Measurements from ENCODE around the gene MAPK8IP1. TPM values are rescaled to one million over a fixed set of nuclear protein-coding genes. Genes with fewer than 3 reads are reported as not detected.

Gene MAPK8IP1
- total RNA-seq, 1 experiment from 2014 or later: 13.6 TPM

DNA sequence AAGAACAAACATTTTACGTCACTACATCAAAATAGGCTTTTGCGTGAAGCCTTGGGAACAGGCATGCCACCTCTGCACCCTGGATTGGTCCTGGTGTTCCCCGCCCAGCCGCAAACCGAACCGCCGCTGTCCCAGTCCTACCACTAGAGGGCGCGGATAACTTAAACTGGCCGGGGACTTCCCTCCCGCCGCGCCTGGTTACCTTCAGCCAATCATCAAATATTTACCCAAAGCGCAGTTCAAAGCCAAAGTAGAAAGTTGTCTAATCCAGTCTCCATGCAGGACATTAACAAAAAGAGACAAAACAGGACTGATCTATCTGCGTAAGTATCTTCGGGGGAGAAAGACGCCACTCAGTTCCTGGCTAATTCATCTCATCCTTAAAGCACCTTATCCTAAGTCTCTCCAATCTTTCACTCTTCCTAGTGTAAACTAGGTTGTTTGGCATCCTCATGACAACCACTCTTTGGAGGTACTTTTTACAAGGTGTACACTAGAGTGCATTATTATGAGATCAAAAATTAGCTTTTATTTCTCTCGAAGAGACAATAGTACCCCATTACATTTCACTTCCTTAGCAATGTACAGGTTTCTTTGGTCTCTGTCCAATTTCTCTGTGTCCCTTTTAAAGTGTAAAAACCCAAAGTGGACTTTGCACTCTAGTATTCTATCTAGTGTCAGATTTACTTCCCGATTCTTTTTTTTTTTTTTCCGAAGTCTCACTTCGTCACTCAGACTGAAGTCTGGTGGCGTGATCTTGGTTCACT is 42.1 kb upstream of the MAPK8IP1 start:
- ChIA-PET POLR2A (ENCODE audit: unreplicated experiment) (interaction anchor here (0.7 kb wide), 1 partner anchor 29 kb away, joined by 18 read pairs; no protein-coding TSS in a partner anchor), CTCF (interaction anchor here (1.2 kb wide), 1 partner anchor 10 kb away, joined by 4 read pairs; no protein-coding TSS in a partner anchor)
- Histone ChIP-seq H3K4me1 (replicated peaks; ENCODE audit: insufficient read depth) (peaks cover 11% of the 10 kb centered on the region), H3K4me3 (peak overlapping the region; percentile 28; the same call in 1 of the 2 replicates), H3F3A (ENCODE audit: insufficient read depth, low read depth) (peaks cover 8% of the 10 kb centered on the region; the same call in 1 of the 2 replicates), H3K27me3 (ENCODE audit: insufficient read depth, low read depth) (no peaks in the 10 kb centered on the region; the same call in 1 of the 2 replicates), H3K9me2 (ENCODE audit: insufficient read depth) (no peaks in the 10 kb centered on the region), H2AFZ (peak overlapping the region; percentile 36; the same call in 1 of the 2 replicates), H3K27ac (no peak overlapping the region), H3K79me2 (ENCODE audit: low read depth) (0 out of 2 replicates have a peak, but pooled peaks cover 6% of the 10 kb centered on the region), H3K36me3 (ENCODE audit: low read depth) (no peaks in the 10 kb centered on the region), H3K9me3 (ENCODE audit: insufficient read depth, low read depth) (no peaks in the 10 kb centered on the region), H3K4me2 (peak overlapping the region; percentile 73), H4K20me1 (ENCODE audit: insufficient read depth) (no peaks in the 10 kb centered on the region)
- no TSS peak for BruUV-seq (replicated peaks)
- DNase-seq: peak; percentile 86 to 91
- TF ChIP-seq EZH2 (IDR thresholded peaks at IDR 0.05; ENCODE audit: low read depth) (no peak), CTCF (conservative IDR thresholded peaks at IDR 0.05) (peak; percentile 97)
- intact Hi-C loops (cut with micrococcal nuclease; ENCODE audit: unreplicated experiment): loop anchor here (1.0 to 10.0 kb wide), 5 partner anchors 20 to 391 kb away; partner anchors contain the start of gene SLC35C1

- no peak for TF ChIP-seq EZH2 (IDR thresholded peaks at IDR 0.05; ENCODE audit: low read depth)
- TF ChIP-seq CTCF (conservative IDR thresholded peaks at IDR 0.05): no peak
- Histone ChIP-seq H3K79me2 (ENCODE audit: low read depth) (peaks cover 16% of the 10 kb centered on the region; the same call in 1 of the 2 replicates), H3K9me2 (ENCODE audit: insufficient read depth) (no peaks in the 10 kb centered on the region), H3K27me3 (ENCODE audit: insufficient read depth, low read depth) (no peaks in the 10 kb centered on the region), H3F3A (ENCODE audit: insufficient read depth, low read depth) (peaks cover 8% of the 10 kb centered on the region; the same call in 1 of the 2 replicates), H3K36me3 (ENCODE audit: low read depth) (no peaks in the 10 kb centered on the region), H2AFZ (no peak overlapping the region), H3K4me1 (replicated peaks; ENCODE audit: insufficient read depth) (peaks cover 18% of the 10 kb centered on the region), H4K20me1 (ENCODE audit: insufficient read depth) (peaks cover 5% of the 10 kb centered on the region; the same call in 1 of the 2 replicates), H3K9me3 (ENCODE audit: insufficient read depth, low read depth) (no peaks in the 10 kb centered on the region), H3K27ac (no peak overlapping the region), H3K4me3 (no peak overlapping the region), H3K4me2 (no peak overlapping the region)
- intact Hi-C loops (cut with micrococcal nuclease; ENCODE audit: unreplicated experiment): loop anchor here (5.0 to 10.0 kb wide), 2 partner anchors 72 to 390 kb away; partner anchors contain the start of gene PEX16
- no TSS peak for BruUV-seq (replicated peaks)
- CTCF ChIA-PET: interaction anchor here (0.6 to 0.7 kb wide), 4 partner anchors 21 to 996 kb away, joined by 3 to 5 read pairs (median 4); no protein-coding TSS in a partner anchor
- no peak for DNase-seq
- POLR2A ChIA-PET (ENCODE audit: unreplicated experiment): interaction anchor here (0.6 kb wide), 1 partner anchor 800 kb away, joined by 3 read pairs; no protein-coding TSS in a partner anchor
Measured at GRCh38 chr11:45844822-45845578, 40.5 kb upstream of the MAPK8IP1 start.

DNA sequence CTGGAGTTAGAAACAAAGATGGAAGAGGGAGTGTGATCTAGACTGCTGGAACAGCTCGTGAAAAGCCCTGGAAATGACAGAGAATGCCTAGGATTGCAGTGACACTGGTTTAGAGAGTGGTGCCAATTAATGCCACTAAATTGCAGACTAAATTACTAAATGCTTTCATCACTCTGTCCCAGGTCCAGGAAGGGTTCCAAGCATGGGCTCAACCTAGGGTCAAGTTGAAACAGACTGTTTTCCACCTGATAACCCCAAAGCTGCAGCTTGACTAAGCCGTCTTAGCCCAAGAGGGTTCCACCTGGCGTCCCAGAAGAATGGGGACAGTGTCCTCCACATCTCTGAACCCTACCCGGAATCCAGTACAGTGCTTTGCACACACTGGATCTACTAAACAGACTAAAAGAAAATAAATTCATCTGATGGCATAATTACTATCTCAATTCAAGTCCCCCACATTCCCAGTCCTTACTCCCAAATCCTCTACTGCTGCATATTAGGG is 39.2 kb upstream of the MAPK8IP1 start:
- intact Hi-C loops (cut with micrococcal nuclease; ENCODE audit: unreplicated experiment): loop anchor here (5.0 to 10.0 kb wide), 2 partner anchors 71 to 389 kb away; partner anchors contain the start of gene PEX16
- Histone ChIP-seq H3K9me2 (ENCODE audit: insufficient read depth) (no peaks in the 10 kb centered on the region), H4K20me1 (ENCODE audit: insufficient read depth) (peaks cover 9% of the 10 kb centered on the region; the same call in 1 of the 2 replicates), H2AFZ (no peak overlapping the region), H3K27ac (no peak overlapping the region), H3K4me2 (no peak overlapping the region), H3K79me2 (ENCODE audit: low read depth) (peaks cover 16% of the 10 kb centered on the region; the same call in 1 of the 2 replicates), H3K4me3 (no peak overlapping the region), H3K27me3 (ENCODE audit: insufficient read depth, low read depth) (no peaks in the 10 kb centered on the region), H3F3A (ENCODE audit: insufficient read depth, low read depth) (peaks cover 8% of the 10 kb centered on the region; the same call in 1 of the 2 replicates), H3K4me1 (replicated peaks; ENCODE audit: insufficient read depth) (peaks cover 18% of the 10 kb centered on the region), H3K9me3 (ENCODE audit: insufficient read depth, low read depth) (no peaks in the 10 kb centered on the region), H3K36me3 (ENCODE audit: low read depth) (no peaks in the 10 kb centered on the region)
- CTCF ChIA-PET: interaction anchor here (0.7 kb wide), 1 partner anchor 75 kb away, joined by 3 read pairs; no protein-coding TSS in a partner anchor
- POLR2A ChIA-PET (ENCODE audit: unreplicated experiment): no interaction called here
- BruUV-seq (replicated peaks): no TSS peak
- TF ChIP-seq EZH2 (IDR thresholded peaks at IDR 0.05; ENCODE audit: low read depth): no peak
- no peak for TF ChIP-seq CTCF (conservative IDR thresholded peaks at IDR 0.05)
- no peak for DNase-seq

Data from PC-9 (cell line).